DND-41 (cell line): ENCODE measurements around the gene IQSEC1.

Experiments
- ATAC-seq: fragments of 200-7000 bp; cut with Tn5 transposase; 3 replicates; pipeline ENCODE4 v1.9.1; 2021; ENCODE audit warnings: low read depth; ENCODE audit not compliant: insufficient read depth
- DNase-seq: peaks from one replicate; pipeline ENCODE4 v3.0.0-alpha.2; 2020
- H2AFZ ChIP-seq: 2 replicates; pipeline ENCODE4 v1.6.0; 2012; ENCODE audit warnings: low read depth, low read length
- H3K27ac ChIP-seq: 2 replicates; pipeline ENCODE4 v1.5.1; 2012; ENCODE audit warnings: low read length, inconsistent platforms
- H3K27me3 ChIP-seq: fragments of 200-600 bp; sonication (generic); 2 replicates; pipeline ENCODE4 v1.6.0; 2012; ENCODE audit warnings: low read length, mild to moderate bottlenecking, inconsistent platforms; ENCODE audit not compliant: insufficient read depth, poor library complexity
- H3K36me3 ChIP-seq: 2 replicates; pipeline ENCODE4 v1.5.1; 2012; ENCODE audit warnings: low read length, inconsistent platforms; ENCODE audit not compliant: insufficient read depth
- H3K4me1 ChIP-seq: 2 replicates; pipeline ENCODE4 v1.5.1; 2012; ENCODE audit warnings: mild to moderate bottlenecking, low read length; ENCODE audit not compliant: insufficient read depth
- H3K4me2 ChIP-seq: 2 replicates; pipeline ENCODE4 v1.6.0; 2012; ENCODE audit warnings: mild to moderate bottlenecking, moderate library complexity, low read length, inconsistent platforms; ENCODE audit not compliant: insufficient read depth
- H3K4me3 ChIP-seq, 2 experiments: fragments of 200-600 bp in 1 of 2; shearing (Covaris generic) in 1 of 2; 2 replicates each; pipeline ENCODE4 v1.5.1; 2012 to 2016; ENCODE audit warnings: inconsistent platforms in 2 of 2, low read length in 2 of 2, mild to moderate bottlenecking in 2 of 2, low read depth in 1 of 2, moderate library complexity in 1 of 2
- H3K79me2 ChIP-seq: 2 replicates; pipeline ENCODE4 v1.6.0; 2012; ENCODE audit warnings: low read length, inconsistent platforms; ENCODE audit not compliant: insufficient read depth
- H3K9ac ChIP-seq: 2 replicates; pipeline ENCODE4 v1.6.0; 2012; ENCODE audit warnings: low read depth, mild to moderate bottlenecking, inconsistent platforms, low read length, moderate library complexity
- H3K9me3 ChIP-seq: 2 replicates; pipeline ENCODE4 v1.5.1; 2012; ENCODE audit warnings: low read length, moderate library complexity, mild to moderate bottlenecking, inconsistent platforms; ENCODE audit not compliant: insufficient read depth, severe bottlenecking
- H4K20me1 ChIP-seq: 2 replicates; pipeline ENCODE4 v1.6.0; 2012; ENCODE audit warnings: low read length; ENCODE audit not compliant: insufficient read depth
- CTCF ChIP-seq: IDR thresholded peaks from 2 replicates; pipeline ENCODE4 v1.5.1; 2012; ENCODE audit warnings: borderline replicate concordance, low read length, moderate library complexity, mild to moderate bottlenecking; ENCODE audit not compliant: poor library complexity, severe bottlenecking; ENCODE audit errors: extremely low read depth
- EZH2 ChIP-seq: IDR thresholded peaks from 3 replicates; pipeline ENCODE4 v1.6.1; 2012; ENCODE audit warnings: borderline replicate concordance, low read depth, mild to moderate bottlenecking, moderate library complexity, low read length, inconsistent platforms; ENCODE audit not compliant: severe bottlenecking

The IQSEC1 gene

GRCh38 chr3:13024765-13025065, 48.5 kb downstream of the IQSEC1 start:
- Histone ChIP-seq H3K36me3 (no peaks in the 10 kb centered on the region), H3K4me2 (no peak overlapping the region), H4K20me1 (no peaks in the 10 kb centered on the region), H3K9ac (no peak overlapping the region), H3K27me3 (no peaks in the 10 kb centered on the region), H3K79me2 (no peaks in the 10 kb centered on the region), H3K27ac (no peak overlapping the region), H3K9me3 (no peaks in the 10 kb centered on the region), H3K4me1 (no peaks in the 10 kb centered on the region), H2AFZ (no peak overlapping the region), H3K4me3 (no peak overlapping the region)
- ATAC-seq (no peak), DNase-seq (no peak)
- TF ChIP-seq CTCF, result no peak
- no peak for TF ChIP-seq EZH2

GRCh38 chr3:13023971-13024764, 49.1 kb downstream of the IQSEC1 start:
- Histone ChIP-seq H3K4me1 (0 out of 2 replicates have a peak, but pooled peaks cover 2% of the 10 kb centered on the region), H3K27me3 (no peaks in the 10 kb centered on the region)
- TF ChIP-seq EZH2, result no peak
- TF ChIP-seq CTCF, result no peak

GRCh38 chr3:13023235-13023970, 49.8 kb downstream of the IQSEC1 start:
- H3K79me2 ChIP-seq, result no peaks in the 10 kb centered on the region
- H4K20me1 ChIP-seq, result no peaks in the 10 kb centered on the region
- H2AFZ ChIP-seq, result no peak overlapping the region
- DNase-seq (no peak), ATAC-seq (no peak)
- H3K9ac ChIP-seq, result no peak overlapping the region
- no peaks in the 10 kb centered on the region for H3K27me3 ChIP-seq
- no peaks in the 10 kb centered on the region for H3K36me3 ChIP-seq
- peak overlapping the region; percentile 30; the same call in 1 of the 2 replicates for H3K27ac ChIP-seq
- no peak overlapping the region for H3K4me2 ChIP-seq
- TF ChIP-seq CTCF, result no peak
- no peak for TF ChIP-seq EZH2
- H3K4me1 ChIP-seq, result peaks cover 10% of the 10 kb centered on the region
- H3K9me3 ChIP-seq, result no peaks in the 10 kb centered on the region
- H3K4me3 ChIP-seq, result no peak overlapping the region

More at GRCh38 chr3:13023971-13024764, 49.1 kb downstream of the IQSEC1 start:
- Histone ChIP-seq H3K9ac (no peak overlapping the region), H3K27ac (no peak overlapping the region), H3K4me3 (no peak overlapping the region), H4K20me1 (no peaks in the 10 kb centered on the region), H3K79me2 (no peaks in the 10 kb centered on the region), H3K4me2 (no peak overlapping the region), H3K9me3 (no peaks in the 10 kb centered on the region), H2AFZ (no peak overlapping the region), H3K36me3 (no peaks in the 10 kb centered on the region)
- ATAC-seq (no peak), DNase-seq (no peak)
